Heart left ventricle (tissue), 16 donors: ENCODE results near the gene SLC41A1. TPM values are rescaled to one million over a fixed set of nuclear protein-coding genes. Genes with fewer than 3 reads are reported as not detected.

Experiments used
- ATAC-seq, 4 donors: fragments of 200-7000 bp; cut with Tn5 transposase; one replicate each; pipeline ENCODE4 v1.9.1; 2020 to 2022; ENCODE audit warnings: moderate library complexity in 4 of 4, mild to moderate bottlenecking in 3 of 4, moderate number of reproducible peaks in 1 of 4
- DNase-seq, 5 donors: peaks; one replicate each; pipeline ENCODE4 v3.0.0-alpha.2; 2020
- H3K27ac ChIP-seq, 12 donors: fragments of 200-600 bp; sonication (generic) in 4 of 12; one replicate each; pipeline versions ENCODE4 v1.5.0 to v1.8.0; 2016 to 2022; ENCODE audit warnings: mild to moderate bottlenecking in 2 of 12
- H3K27me3 ChIP-seq, 9 donors: fragments of 200-600 bp; sonication (generic) in 2 of 9; one replicate each; pipeline versions ENCODE4 v1.5.1 to v1.8.0; 2016 to 2022; ENCODE audit warnings: mild to moderate bottlenecking in 3 of 9
- H3K36me3 ChIP-seq, 9 donors: fragments of 200-600 bp; sonication (generic) in 2 of 9; one replicate each; pipeline versions ENCODE4 v1.5.0 to v1.8.0; 2018 to 2022; ENCODE audit warnings: mild to moderate bottlenecking in 2 of 9
- H3K4me1 ChIP-seq, 12 donors: fragments of 200-600 bp; sonication (generic) in 4 of 12; one replicate each; pipeline versions ENCODE4 v1.5.0 to v1.8.0; 2016 to 2022; ENCODE audit warnings: mild to moderate bottlenecking in 3 of 12
- H3K4me3 ChIP-seq, 12 donors: fragments of 200-600 bp; sonication (generic) in 4 of 12; one replicate each; pipeline versions ENCODE4 v1.5.0 to v1.8.0; 2017 to 2022; ENCODE audit warnings: mild to moderate bottlenecking in 9 of 12, moderate library complexity in 4 of 12
- H3K9me3 ChIP-seq, 12 donors: fragments of 200-600 bp; sonication (generic) in 4 of 12; one replicate each; pipeline versions ENCODE4 v1.5.0 to v1.8.0; 2016 to 2022; ENCODE audit warnings: mild to moderate bottlenecking in 1 of 12
- CTCF ChIP-seq, 12 donors: fragments of 200-600 bp; sonication (generic) in 4 of 12; IDR thresholded peaks; one replicate each; pipeline versions ENCODE4 v1.5.0 to v1.8.0; 2018 to 2022; ENCODE audit warnings: antibody characterized with exemption in 12 of 12, mild to moderate bottlenecking in 5 of 12
- POLR2A ChIP-seq, 2 donors: fragments of 450-650 bp; IDR thresholded peaks; one replicate each; pipeline ENCODE4 v1.6.1; 2017; ENCODE audit warnings: antibody characterized with exemption in 2 of 2, mild to moderate bottlenecking in 2 of 2, moderate library complexity in 2 of 2
- WGBS, 4 donors: extraction: QIAGEN DNeasy Blood & Tissue Kit in 2 of 4; methylation state at CpG; one replicate each; pipeline versions ENCODE4 v1.1.5 to v1.1.7; 2013 to 2018; 5-methylcytosine and 5-hydroxymethylcytosine counted together
- intact Hi-C, 10 donors: fragments of 100-400 bp; cut with DNase I; formaldehyde crosslinking; loops; one replicate each; pipeline versions ENCODE4 v1.11.1 to v1.14.2; 2022
- polyA plus RNA-seq, 2 donors: library from polyadenylated mRNA; stranded (reverse); fragments of 200-250 nt; gene quantifications; one replicate each; pipeline ENCODE4 v1.2.3, GENCODE V29; 2013
- total RNA-seq, 9 donors: library from RNA; depleted of rRNA in 2 of 9; stranded (reverse); fragments of >200 nt in 2 of 9; fragmentation: NEBNext Ultra II Directional in 3 of 9; extraction: Animal tissue kit (Norgen Biotek cat#: 25700) in 3 of 9; gene quantifications; one replicate each; pipeline versions ENCODE4 v1.1.0 to v1.2.4, GENCODE V29; 2016 to 2023
- donor health status: ischemic (EF 13 %, LVEDD 7.1; RV severe dilation, severe dysfunction).
- donor health status: healthy with polysubstance abuse.
- donor health status: DM: no; HTN: yes; CAD: no.
- donor health status: DM: no; HTN: no; CAD: no.
- donor health status: ischemic (EF 25% LVEDD 6.9; RV normal size, moderate dysfunction).
- donor health status: ischemic (EF 25% LVEDD 5.7; RV mildly dilated, moderate dysfunction).
- donor health status: healthy.
- donor health status: DM: yes; HTN: yes; CAD: no.
- donor health status: ischemic (EF 35%, LVEDD 5.7; RV mildly dilated, moderate dysfunction).
- donor health status: nonischemic (EF 11% LVEDD 7.7; RV severe dilation, severe dysfunction).
- donor health status: DM: yes; HTN: yes; CAD: no.
- donor health status: PGD.
- donor health status: ischemic (EF 29% LVEDD 5.4; RV normal size, mild dysfunction).
- donor health status: nonischemic (EF 23%, LVEDD 6.1; RV moderate dilation, normal function).

The SLC41A1 gene
- total and polyA plus RNA-seq, 11 donors, result 146 to 442 (median 298) TPM

- Histone ChIP-seq H3K4me1 (peaks cover 0 to 57% (median 32%) of the 10 kb centered on the region in 12 donors), H3K27me3 (no peaks in the 10 kb centered on the region), H3K36me3 (peaks cover 0 to 24% (median 12%) of the 10 kb centered on the region in 9 donors), H3K27ac (peak overlapping the region; percentile 81 to 97 (median 92)), H3K9me3 (no peaks in the 10 kb centered on the region), H3K4me3 (peak overlapping the region; percentile 63 to 95 (median 80))
- DNase-seq, result peak in 2 of 5 donors; percentile 37 to 53
- no peak for TF ChIP-seq POLR2A (IDR thresholded peaks at IDR 0.05)
- TF ChIP-seq CTCF (IDR thresholded peaks at IDR 0.05), result no peak
- WGBS, 4 donors, result 0 to 2% (median 0%) methylated on average over 4 to 16 of the region's 16 CpGs
- intact Hi-C loops, result loop anchor here in 8 of 10 donors (2.0 to 5.0 kb wide), 7 partner anchors 38 to 165 kb away; partner anchors contain the start of genes PM20D1 (in 2 of the 8) and NUCKS1 (in 1 of the 8)
- ATAC-seq, result peak in 3 of 4 donors; percentile 4 to 18 (median 11)
These were observed 624 bp downstream of the SLC41A1 start for GRCh38 chr1:205812271-205812877.

DNA sequence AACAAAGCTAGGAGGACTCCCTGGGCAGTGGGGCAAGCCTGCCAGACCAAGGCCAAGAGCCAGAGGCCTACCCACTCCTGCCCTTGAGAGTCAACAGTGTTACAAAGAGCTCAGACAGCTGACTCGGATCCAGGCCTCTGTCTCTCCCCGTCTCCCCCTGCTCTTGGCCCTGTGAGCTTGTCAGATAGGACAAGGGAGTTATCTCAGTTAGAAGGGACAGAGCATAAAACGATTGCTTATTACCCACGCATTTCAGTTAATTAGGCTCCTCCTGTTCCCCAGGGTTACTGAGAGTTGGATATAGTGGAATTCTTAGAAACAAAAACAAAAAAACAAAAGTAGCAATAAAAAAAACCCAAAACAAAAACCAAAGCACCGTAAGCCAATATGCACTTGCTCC, 1.3 kb downstream of the SLC41A1 start:
- Histone ChIP-seq H3K4me1 (peaks cover 0 to 64% (median 34%) of the 10 kb centered on the region in 12 donors), H3K36me3 (peaks cover 0 to 26% (median 12%) of the 10 kb centered on the region in 9 donors), H3K27ac (peak overlapping the region; percentile 81 to 97 (median 92)), H3K27me3 (no peaks in the 10 kb centered on the region), H3K9me3 (no peaks in the 10 kb centered on the region), H3K4me3 (peak overlapping the region; percentile 63 to 95 (median 80))
- 19 to 29% (median 23%) methylated on average over 5 of the region's 5 CpGs for WGBS, 4 donors
- DNase-seq, result peak; percentile 67 to 86 (median 75)
- intact Hi-C loops, result loop anchor here in 8 of 10 donors (2.0 to 5.0 kb wide), 9 partner anchors 39 to 166 kb away; partner anchors contain the start of genes PM20D1 (in 2 of the 8) and NUCKS1 (in 1 of the 8)
- peak; percentile 56 to 75 (median 66) for ATAC-seq
- peak in 1 of 2 donors; percentile 38 for TF ChIP-seq POLR2A (IDR thresholded peaks at IDR 0.05)
- TF ChIP-seq CTCF (IDR thresholded peaks at IDR 0.05), result no peak

- 51 to 62% (median 56%) methylated on average over 12 of the region's 12 CpGs for WGBS, 4 donors
- peaks cover 0 to 74% (median 45%) of the 10 kb centered on the region in 12 donors for H3K4me1 ChIP-seq
- peak overlapping the region; percentile 11 to 95 (median 78) for H3K4me3 ChIP-seq
- H3K27me3 ChIP-seq, result no peaks in the 10 kb centered on the region
- H3K27ac ChIP-seq, result peak overlapping the region; percentile 33 to 97 (median 92)
- DNase-seq (no peak), ATAC-seq (no peak)
- TF ChIP-seq POLR2A (IDR thresholded peaks at IDR 0.05), result no peak
- peak in 1 of 12 donors; percentile 24 for TF ChIP-seq CTCF (IDR thresholded peaks at IDR 0.05)
- peaks cover 0 to 34% (median 12%) of the 10 kb centered on the region in 9 donors for H3K36me3 ChIP-seq
- intact Hi-C loops, result loop anchor here in 8 of 10 donors (2.0 to 5.0 kb wide), 8 partner anchors 42 to 167 kb away; partner anchors contain the start of genes NUCKS1 (in 1 of the 8) and PM20D1 (in 1 of the 8)
- no peaks in the 10 kb centered on the region for H3K9me3 ChIP-seq
These were observed 2.4 kb downstream of the SLC41A1 start for GRCh38 chr1:205810448-205811157.
